Common myeloid progenitor, CD34-positive (primary cell): ENCODE results near the gene SLC22A3.

Source experiments
- CTCF ChIA-PET: fragments of 350-600 bp; sonication (Branson Sonifier 250); formaldehyde crosslinking; loops from one replicate; lab custom pipeline; 2021; ENCODE audit warnings: antibody characterized with exemption; lab: Charles Lee
- POLR2A ChIA-PET: fragments of 350-600 bp; sonication (Branson Sonifier 250); formaldehyde crosslinking; loops from one replicate; lab custom pipeline; 2021; ENCODE audit warnings: antibody characterized with exemption; lab: Charles Lee
- DNase-seq, 3 donors: peaks; one replicate each; pipeline versions ENCODE4 v3.0.0 to v3.0.0-alpha.2; 2013
- H3K27ac ChIP-seq, 2 experiments: 1 replicate in 1 of 2; 2 replicates in 1 of 2; pipeline ENCODE4 v1.7.0; 2013; ENCODE audit warnings: inconsistent platforms in 2 of 2, low read length in 2 of 2, mild to moderate bottlenecking in 2 of 2, low read depth in 1 of 2, moderate library complexity in 1 of 2; ENCODE audit not compliant: severe bottlenecking in 2 of 2, insufficient read depth in 1 of 2, poor library complexity in 1 of 2
- H3K27me3 ChIP-seq, 5 experiments: replicated peaks in 2 of 5; 1 replicate in 3 of 5; 2 replicates in 2 of 5; pipeline versions ENCODE4 v1.6.1 to v1.7.0; 2013; ENCODE audit warnings: low read length in 4 of 5, mild to moderate bottlenecking in 2 of 5, moderate library complexity in 2 of 5, inconsistent platforms in 1 of 5; ENCODE audit not compliant: insufficient read depth in 5 of 5, control insufficient read depth in 4 of 5
- H3K36me3 ChIP-seq, 4 experiments: 1 replicate in 2 of 4; 2 replicates in 2 of 4; pipeline versions ENCODE4 v1.6.1 to v1.7.0; 2013; ENCODE audit warnings: low read length in 3 of 4, control low read depth in 1 of 4, mild to moderate bottlenecking in 1 of 4; ENCODE audit not compliant: control insufficient read depth in 4 of 4, insufficient read depth in 4 of 4
- H3K4me1 ChIP-seq, 4 experiments: 1 replicate in 3 of 4; 2 replicates in 1 of 4; pipeline versions ENCODE4 v1.6.1 to v1.7.1; 2013; ENCODE audit warnings: low read length in 3 of 4, mild to moderate bottlenecking in 3 of 4, control low read depth in 1 of 4, inconsistent platforms in 1 of 4, moderate library complexity in 1 of 4; ENCODE audit not compliant: control insufficient read depth in 4 of 4, insufficient read depth in 4 of 4; ENCODE audit errors: control extremely low read depth in 1 of 4
- H3K4me3 ChIP-seq, 7 experiments: 1 replicate in 4 of 7; 2 replicates in 3 of 7; pipeline versions ENCODE4 v1.5.1 to v1.7.0; 2013; ENCODE audit warnings: mild to moderate bottlenecking in 7 of 7, low read length in 6 of 7, moderate library complexity in 6 of 7, inconsistent platforms in 2 of 7, low read depth in 2 of 7, control low read depth in 1 of 7; ENCODE audit not compliant: insufficient read depth in 4 of 7, control insufficient read depth in 1 of 7; ENCODE audit errors: extremely low read depth in 1 of 7
- H3K9me3 ChIP-seq, 5 experiments: 1 replicate in 4 of 5; 2 replicates in 1 of 5; pipeline versions ENCODE4 v1.6.1 to v1.7.1; 2013; ENCODE audit warnings: low read length in 4 of 5, mild to moderate bottlenecking in 2 of 5, inconsistent platforms in 1 of 5, low read depth in 1 of 5, moderate library complexity in 1 of 5; ENCODE audit not compliant: control insufficient read depth in 4 of 5, insufficient read depth in 2 of 5; ENCODE audit errors: control extremely low read depth in 1 of 5
- WGBS: methylation state at CpG from one replicate; pipeline ENCODE4 v1.1.5; 2013; ENCODE audit not compliant: insufficient coverage; 5-methylcytosine and 5-hydroxymethylcytosine counted together

Gene SLC22A3

GRCh38 chr6:160412993-160413392, 64.8 kb downstream of the SLC22A3 start:
- Histone ChIP-seq H3K36me3 (no peaks in the 10 kb centered on the region), H3K27me3 (peaks cover 0 to 26% (median 0%) of the 10 kb centered on the region in 5 experiments), H3K4me1 (no peaks in the 10 kb centered on the region), H3K4me3 (no peak overlapping the region), H3K9me3 (peaks cover 0 to 2% (median 0%) of the 10 kb centered on the region in 5 experiments), H3K27ac (no peak overlapping the region)
- ChIA-PET CTCF (no interaction called here), POLR2A (no interaction called here)
- WGBS = 100% methylated on average over 1 of the region's 2 CpGs
- no peak for DNase-seq

GRCh38 chr6:160417146-160417545, 69.0 kb downstream of the SLC22A3 start:
- POLR2A ChIA-PET = no interaction called here
- Histone ChIP-seq H3K27ac (no peak overlapping the region), H3K4me3 (no peak overlapping the region), H3K27me3 (peaks cover 0 to 42% (median 0%) of the 10 kb centered on the region in 5 experiments), H3K4me1 (no peaks in the 10 kb centered on the region), H3K9me3 (peaks cover 0 to 2% (median 0%) of the 10 kb centered on the region in 5 experiments), H3K36me3 (no peaks in the 10 kb centered on the region)
- WGBS = 100% methylated on average over 1 of the region's 1 CpG
- DNase-seq = no peak
- CTCF ChIA-PET = no interaction called here

- ChIA-PET POLR2A (no interaction called here), CTCF (no interaction called here)
- H3K9me3 ChIP-seq = peaks cover 0 to 2% (median 0%) of the 10 kb centered on the region in 5 experiments
Observed at GRCh38 chr6:160417550-160417949, 69.4 kb downstream of the SLC22A3 start.

GRCh38 chr6:160418370-160418769, 70.2 kb downstream of the SLC22A3 start:
- ChIA-PET CTCF (interaction anchor here (1.0 to 1.1 kb wide), 2 partner anchors 9 to 16 kb away, joined by 3 read pairs; no protein-coding TSS in a partner anchor), POLR2A (no interaction called here)
- Histone ChIP-seq H3K4me3 (no peak overlapping the region), H3K27me3 (peaks cover 0 to 45% (median 0%) of the 10 kb centered on the region in 5 experiments), H3K27ac (no peak overlapping the region), H3K4me1 (no peaks in the 10 kb centered on the region), H3K9me3 (peaks cover 0 to 2% (median 0%) of the 10 kb centered on the region in 5 experiments), H3K36me3 (no peaks in the 10 kb centered on the region)
- WGBS = 94% methylated on average over 2 of the region's 3 CpGs
- DNase-seq = no peak

More at GRCh38 chr6:160417550-160417949, 69.4 kb downstream of the SLC22A3 start:
- H3K4me1 ChIP-seq = no peaks in the 10 kb centered on the region
- H3K4me3 ChIP-seq = no peak overlapping the region
- no peak overlapping the region for H3K27ac ChIP-seq
- no peaks in the 10 kb centered on the region for H3K36me3 ChIP-seq
- DNase-seq = no peak
- H3K27me3 ChIP-seq = peaks cover 0 to 45% (median 0%) of the 10 kb centered on the region in 5 experiments

GRCh38 chr6:160419488-160419887, 71.3 kb downstream of the SLC22A3 start:
- H3K36me3 ChIP-seq = no peaks in the 10 kb centered on the region
- no peak for DNase-seq
- ChIA-PET POLR2A (no interaction called here), CTCF (interaction anchor here (1.0 kb wide), 1 partner anchor 15 kb away, joined by 3 read pairs; no protein-coding TSS in a partner anchor)
- peaks cover 0 to 43% (median 0%) of the 10 kb centered on the region in 5 experiments for H3K27me3 ChIP-seq
- H3K4me3 ChIP-seq = no peak overlapping the region
- peaks cover 0 to 2% (median 0%) of the 10 kb centered on the region in 5 experiments for H3K9me3 ChIP-seq
- no peaks in the 10 kb centered on the region for H3K4me1 ChIP-seq
- no CpG with 5 or more reads among the region's 1 CpG for WGBS
- no peak overlapping the region for H3K27ac ChIP-seq

GRCh38 chr6:160420253-160420968, 72.2 kb downstream of the SLC22A3 start:
- no peaks in the 10 kb centered on the region for H3K4me1 ChIP-seq
- H3K9me3 ChIP-seq = peaks cover 0 to 2% (median 0%) of the 10 kb centered on the region in 5 experiments
- no peaks in the 10 kb centered on the region for H3K36me3 ChIP-seq
- no peak overlapping the region for H3K27ac ChIP-seq
- 93% methylated on average over 9 of the region's 9 CpGs for WGBS
- ChIA-PET CTCF (no interaction called here), POLR2A (no interaction called here)
- no peak for DNase-seq
- peaks cover 0 to 45% (median 0%) of the 10 kb centered on the region in 5 experiments for H3K27me3 ChIP-seq
- no peak overlapping the region for H3K4me3 ChIP-seq

GRCh38 chr6:160420969-160421556, 72.9 kb downstream of the SLC22A3 start:
- Histone ChIP-seq H3K4me1 (peaks cover 0 to under 1% (median 0%) of the 10 kb centered on the region in 4 experiments), H3K4me3 (no peak overlapping the region), H3K27me3 (peaks cover 0 to 42% (median 3%) of the 10 kb centered on the region in 5 experiments), H3K27ac (no peak overlapping the region), H3K9me3 (peaks cover 0 to 2% (median 0%) of the 10 kb centered on the region in 5 experiments), H3K36me3 (no peaks in the 10 kb centered on the region)
- ChIA-PET POLR2A (no interaction called here), CTCF (no interaction called here)
- no peak for DNase-seq
- 87% methylated on average over 7 of the region's 7 CpGs for WGBS
